Gastroesophageal sphincter (tissue), 2 donors: ENCODE data around the gene LTA.

Source experiments
- POLR2A ChIP-seq, 2 donors: fragments of 450-650 bp; IDR thresholded peaks; one replicate each; pipeline ENCODE4 v1.6.1; 2017; ENCODE audit warnings: antibody characterized with exemption in 2 of 2, mild to moderate bottlenecking in 2 of 2, moderate library complexity in 1 of 2
- POLR2AphosphoS5 ChIP-seq: sonication (generic); formaldehyde crosslinking; IDR thresholded peaks from one replicate; pipeline ENCODE4 v1.6.1; 2017; ENCODE audit warnings: antibody characterized with exemption

DNA sequence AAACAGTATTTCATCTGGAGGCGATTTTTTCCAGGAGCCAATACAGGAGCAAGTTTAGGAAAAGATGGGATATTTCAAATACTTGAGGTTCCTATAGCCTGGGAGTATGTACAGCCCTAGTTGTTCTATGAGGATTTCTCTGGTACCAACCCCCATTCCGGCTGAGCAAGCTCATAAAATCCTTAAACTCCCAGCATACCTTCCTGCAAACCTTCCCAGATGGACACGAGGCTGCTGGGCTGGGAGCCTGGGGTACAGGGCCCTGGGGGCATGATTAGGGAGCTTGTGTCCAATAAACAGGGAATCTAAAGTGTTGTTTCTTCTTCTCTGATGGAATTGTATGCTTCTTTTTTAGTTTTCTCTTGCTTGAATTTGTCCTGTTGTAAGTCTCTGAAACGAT is 49.9 kb downstream of the LTA start:
- TF ChIP-seq POLR2AphosphoS5 (no peak), POLR2A (IDR thresholded peaks at IDR 0.05) (no peak)
